ENCODE data around the gene AP4B1.
"Not testable (repeated sequence)": the region's sequence is repeated elsewhere in the genome, so short reads cannot be mapped to it uniquely, and the experiment has no call there.

Gene AP4B1

GRCh38 chr1:113904674-113905434 lies at the start of gene AP4B1, which contains the start of gene DCLRE1B:
TSS of gene AP4B1 (minus strand) at chr1:113904799. CDS start at chr1:113904717, 82 bp downstream.
TSS of gene DCLRE1B (plus strand) at chr1:113905326. CDS start at chr1:113905587, 261 bp downstream.
- DNase-seq: peak; percentile 96 to 97

GRCh38 chr1:113951719-113952118 lies 47.1 kb upstream of the AP4B1 start:
- no peak for DNase-seq

- no peak for DNase-seq
Measured at GRCh38 chr1:113950908-113951307, 46.3 kb upstream of the AP4B1 start.

DNA sequence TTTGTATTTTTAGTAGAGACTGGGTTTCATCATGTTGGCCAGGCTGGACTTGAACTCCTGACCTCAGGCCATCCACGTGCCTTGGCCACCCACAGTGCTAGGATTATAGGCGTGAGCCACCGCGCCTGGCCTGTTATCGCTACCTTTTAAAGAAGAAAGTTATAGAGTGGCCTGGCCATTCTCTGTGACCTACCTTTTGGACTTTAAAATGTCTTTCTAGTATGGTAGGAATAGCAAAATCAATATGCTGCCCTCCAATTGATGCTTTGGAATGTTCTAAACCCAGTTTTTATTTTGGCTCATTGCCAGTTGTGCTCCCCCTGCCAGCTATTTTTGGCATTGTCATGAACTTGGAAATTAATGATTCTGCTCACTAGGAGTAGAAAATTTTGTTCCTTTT lies 44.4 kb upstream of the AP4B1 start:
- no peak for DNase-seq

DNA sequence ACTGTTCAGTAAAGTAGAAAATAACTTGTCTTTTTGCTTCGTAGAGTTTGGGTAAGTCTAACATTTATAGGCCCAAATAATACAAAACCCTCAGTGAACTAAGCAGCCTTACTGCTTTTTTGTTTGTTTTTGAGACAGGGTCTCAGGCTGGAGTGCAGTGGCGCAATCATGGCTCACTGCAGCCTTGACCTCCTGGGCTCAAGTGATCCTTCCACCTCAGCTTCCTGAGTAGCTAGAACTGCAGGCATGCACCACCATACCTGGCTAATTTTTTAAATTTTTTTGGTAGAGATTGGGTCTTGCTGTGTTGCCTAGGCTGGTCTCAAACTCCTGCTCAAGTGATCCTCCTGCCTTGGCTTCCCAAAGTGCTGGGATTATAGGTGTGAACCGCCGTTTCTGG lies 43.6 kb upstream of the AP4B1 start:
- not testable (repeated sequence) for DNase-seq

GRCh38 chr1:113947388-113948107 lies 42.9 kb upstream of the AP4B1 start:
- DNase-seq: no peak

GRCh38 chr1:113946678-113947387 lies 42.2 kb upstream of the AP4B1 start:
- DNase-seq: no peak

- no peak for DNase-seq
Measured at GRCh38 chr1:113946112-113946511, 41.5 kb upstream of the AP4B1 start.

- DNase-seq: no peak
Measured at GRCh38 chr1:113945329-113945728, 40.7 kb upstream of the AP4B1 start.

DNA sequence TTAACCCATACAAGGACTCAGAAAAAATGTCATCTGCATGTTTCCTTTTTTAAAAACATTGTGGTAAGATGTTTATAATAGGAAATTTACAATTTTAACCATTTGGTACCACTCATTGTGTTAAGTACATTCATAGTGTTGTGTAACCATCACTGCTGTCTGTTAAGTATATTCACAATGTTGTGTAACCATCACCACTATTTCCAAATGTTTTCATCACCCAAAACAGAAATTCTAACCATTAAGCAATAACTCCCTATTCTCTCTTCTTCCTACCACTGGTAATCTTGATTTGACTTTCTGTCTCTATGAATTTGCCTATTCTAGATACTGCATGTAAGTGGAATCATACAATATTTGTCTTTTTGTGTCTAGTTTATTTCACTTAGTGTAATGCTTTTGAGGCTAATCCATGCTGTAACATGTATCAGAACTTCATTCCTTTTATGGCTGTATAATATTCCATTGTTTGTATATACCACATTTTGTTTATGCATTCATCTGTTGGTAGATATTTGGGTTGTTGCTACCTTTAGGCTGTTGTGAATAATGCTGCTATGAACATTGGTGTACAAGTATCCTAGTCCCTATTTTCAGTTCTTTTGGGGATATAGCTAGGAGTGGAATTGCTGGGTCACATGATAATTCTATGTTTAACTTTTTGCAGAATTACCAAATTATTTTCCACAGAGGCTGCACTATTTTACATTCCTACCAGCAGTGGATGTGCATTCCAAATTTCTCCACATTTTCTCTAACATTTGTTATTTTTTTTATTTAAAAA lies 38.6 kb upstream of the AP4B1 start:
- no peak for DNase-seq

- DNase-seq: no peak
Measured at GRCh38 chr1:113942527-113942926, 37.9 kb upstream of the AP4B1 start.

- no peak for DNase-seq
Measured at GRCh38 chr1:113941245-113941559, 36.6 kb upstream of the AP4B1 start.

DNA sequence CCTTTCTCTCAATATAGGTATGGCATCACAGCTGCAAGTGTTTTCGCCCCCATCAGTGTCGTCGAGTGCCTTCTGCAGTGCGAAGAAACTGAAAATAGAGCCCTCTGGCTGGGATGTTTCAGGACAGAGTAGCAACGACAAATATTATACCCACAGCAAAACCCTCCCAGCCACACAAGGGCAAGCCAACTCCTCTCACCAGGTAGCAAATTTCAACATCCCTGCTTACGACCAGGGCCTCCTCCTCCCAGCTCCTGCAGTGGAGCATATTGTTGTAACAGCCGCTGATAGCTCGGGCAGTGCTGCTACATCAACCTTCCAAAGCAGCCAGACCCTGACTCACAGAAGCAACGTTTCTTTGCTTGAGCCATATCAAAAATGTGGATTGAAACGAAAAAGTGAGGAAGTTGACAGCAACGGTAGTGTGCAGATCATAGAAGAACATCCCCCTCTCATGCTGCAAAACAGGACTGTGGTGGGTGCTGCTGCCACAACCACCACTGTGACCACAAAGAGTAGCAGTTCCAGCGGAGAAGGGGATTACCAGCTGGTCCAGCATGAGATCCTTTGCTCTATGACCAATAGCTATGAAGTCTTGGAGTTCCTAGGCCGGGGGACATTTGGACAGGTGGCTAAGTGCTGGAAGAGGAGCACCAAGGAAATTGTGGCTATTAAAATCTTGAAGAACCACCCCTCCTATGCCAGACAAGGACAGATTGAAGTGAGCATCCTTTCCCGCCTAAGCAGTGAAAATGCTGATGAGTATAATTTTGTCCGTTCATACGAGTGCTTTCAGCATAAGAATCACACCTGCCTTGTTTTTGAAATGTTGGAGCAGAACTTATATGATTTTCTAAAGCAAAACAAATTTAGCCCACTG lies 36.0 kb upstream of the AP4B1 start:
- DNase-seq: no peak

DNA sequence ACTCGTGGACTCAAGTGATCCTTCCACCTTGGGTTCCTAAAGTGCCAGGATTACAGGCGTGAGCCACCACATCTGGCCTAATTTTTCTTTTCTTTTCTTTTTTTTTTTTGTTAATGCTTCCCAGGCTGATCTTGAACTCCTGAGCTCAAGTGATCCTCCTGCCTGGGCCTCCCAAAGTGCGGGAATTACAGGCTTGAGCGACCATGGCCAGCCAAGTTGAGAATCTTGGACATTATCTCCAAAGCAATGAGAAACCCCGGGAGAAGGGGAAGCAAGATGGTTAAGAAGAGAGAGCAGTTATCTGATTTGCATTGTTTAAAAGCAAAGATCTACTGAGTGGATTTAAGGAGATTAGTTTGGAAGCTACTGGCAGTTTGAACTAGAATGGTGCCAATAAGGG lies 33.6 kb upstream of the AP4B1 start:
- DNase-seq: no peak

GRCh38 chr1:113937146-113937545 lies 32.5 kb upstream of the AP4B1 start:
- DNase-seq: no peak

GRCh38 chr1:113935970-113936369 lies 31.4 kb upstream of the AP4B1 start:
- no peak for DNase-seq

DNA sequence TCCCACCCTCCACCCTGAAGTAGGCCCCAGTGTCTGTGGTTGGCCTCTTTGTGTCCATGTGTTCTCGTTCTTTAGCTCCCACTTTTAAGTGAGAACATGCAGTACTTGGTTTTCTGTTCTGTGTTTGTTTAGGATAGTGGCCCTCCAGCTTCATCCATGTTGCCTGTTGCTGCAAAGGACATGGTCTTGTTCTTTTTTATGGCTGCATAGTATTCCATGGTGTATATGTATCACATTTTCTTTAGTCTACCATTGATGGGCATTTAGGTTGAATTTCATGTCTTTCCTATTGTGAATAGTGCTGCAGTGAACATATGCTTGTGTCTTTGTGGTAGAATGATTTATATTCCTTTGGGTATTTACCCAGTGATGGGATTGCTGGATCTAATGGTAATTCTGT lies 30.6 kb upstream of the AP4B1 start:
- DNase-seq: no peak

- DNase-seq: no peak
Measured at GRCh38 chr1:113934511-113935055, 30.0 kb upstream of the AP4B1 start.

GRCh38 chr1:113934006-113934405 lies 29.4 kb upstream of the AP4B1 start:
- no peak for DNase-seq

DNA sequence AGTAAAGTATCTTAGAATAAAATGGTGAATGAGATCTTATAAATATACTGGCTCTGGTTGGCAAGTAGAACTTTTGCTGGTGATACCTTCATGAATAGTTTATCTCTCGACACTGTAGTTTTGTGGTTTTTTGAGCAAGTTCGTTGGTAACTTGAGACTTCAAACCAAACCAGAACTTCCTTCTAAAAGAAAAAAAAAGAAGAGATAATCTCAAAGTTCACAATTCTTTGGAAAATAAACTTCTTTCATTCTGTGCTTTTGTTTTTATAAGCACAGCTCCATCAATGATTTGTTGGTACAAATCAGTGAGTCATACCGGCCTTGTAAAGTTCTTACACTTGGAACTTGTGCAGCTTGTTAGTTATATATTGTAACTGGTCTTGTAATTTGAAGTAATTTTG lies 26.9 kb upstream of the AP4B1 start:
- no peak for DNase-seq

- DNase-seq: peak; percentile 54 to 58
Measured at GRCh38 chr1:113930499-113931161, 26.0 kb upstream of the AP4B1 start.

All from activated CD4-positive, alpha-beta T cell treated with anti-CD3 and anti-CD28 coated beads for 4 hours (primary cell).